H1 (cell line): Measurements from ENCODE around the gene PRKN. TPM values are rescaled to one million over a fixed set of nuclear protein-coding genes. Genes with fewer than 3 reads are reported as not detected.

Experiments
- ASH2L ChIP-seq: fragments of 200-600, 300-600 bp; sonication (generic); IDR thresholded peaks from one replicate; pipeline ENCODE4 v1.7.1; 2017; ENCODE audit warnings: low read length
- JUN ChIP-seq: IDR thresholded peaks from 2 replicates; pipeline ENCODE4 v1.6.1; 2011; ENCODE audit warnings: low read depth, mild to moderate bottlenecking, improper control_type of control experiment, low read length
- JUND ChIP-seq: IDR thresholded peaks from 2 replicates; pipeline ENCODE4 v1.6.1; 2011; ENCODE audit warnings: mild to moderate bottlenecking, improper control_type of control experiment, low read length
- SAP30 ChIP-seq: fragments of 300-600 bp; sonication (generic); IDR thresholded peaks from 2 replicates; pipeline ENCODE4 v1.7.1; 2012; ENCODE audit warnings: low read length, moderate library complexity, mild to moderate bottlenecking, inconsistent platforms; ENCODE audit not compliant: insufficient read depth, insufficient replicate concordance
- polyA plus RNA-seq, 7 experiments: library from polyadenylated mRNA; depleted of rRNA in 3 of 7; stranded (reverse) in 5 of 7; unstranded in 2 of 7; fragments of >200 nt in 5 of 7; fragments of 200-250 nt in 2 of 7; gene quantifications; 1 replicate in 5 of 7; 2 replicates in 1 of 7; 4 replicates in 1 of 7; pipeline versions ENCODE4 v1.2.1 to v1.2.3, GENCODE V29; 2011 to 2013; ENCODE audit warnings: missing spikeins in 2 of 7, mixed read lengths in 2 of 7
- total RNA-seq: library from RNA; stranded (reverse); fragmentation: NEBNext Ultra II Directional; extraction: Animal tissue kit (Norgen Biotek cat#: 25700); gene quantifications from 2 replicates; pipeline ENCODE4 v1.2.1, GENCODE V29; 2021
- TF ChIP-seq, protein P1 (sequence below): IDR thresholded peaks from 2 replicates; pipeline ENCODE4 v1.6.1; 2011; ENCODE audit warnings: low read length, improper control_type of control experiment

The PRKN gene
- total and polyA plus RNA-seq, 2 of the 8 experiments (the other 6 are each of a cell fraction or from before 2014, with no cell fraction given) = 0.13 to 0.29 TPM

DNA sequence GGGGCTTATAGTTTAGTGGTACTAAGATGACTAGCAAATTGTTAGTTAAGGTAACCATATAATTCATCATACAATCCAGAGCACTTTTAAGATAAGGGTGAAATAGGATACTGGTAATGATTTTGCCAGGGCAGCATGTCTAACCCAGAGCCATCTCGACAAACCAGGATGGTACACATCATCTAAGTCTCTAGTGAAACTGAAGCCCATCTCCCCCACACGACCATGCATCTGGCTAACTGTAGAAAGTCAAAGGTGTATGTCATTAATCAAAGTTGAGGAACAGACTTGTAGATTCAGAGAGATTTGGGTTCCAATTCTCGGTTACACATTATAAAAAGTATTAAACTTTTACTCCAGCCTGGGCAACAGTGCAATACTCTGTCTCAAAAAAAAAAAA is 78.3 kb downstream of the PRKN start (continued):
- TF ChIP-seq, protein P1, sequence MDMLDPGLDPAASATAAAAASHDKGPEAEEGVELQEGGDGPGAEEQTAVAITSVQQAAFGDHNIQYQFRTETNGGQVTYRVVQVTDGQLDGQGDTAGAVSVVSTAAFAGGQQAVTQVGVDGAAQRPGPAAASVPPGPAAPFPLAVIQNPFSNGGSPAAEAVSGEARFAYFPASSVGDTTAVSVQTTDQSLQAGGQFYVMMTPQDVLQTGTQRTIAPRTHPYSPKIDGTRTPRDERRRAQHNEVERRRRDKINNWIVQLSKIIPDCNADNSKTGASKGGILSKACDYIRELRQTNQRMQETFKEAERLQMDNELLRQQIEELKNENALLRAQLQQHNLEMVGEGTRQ = no peak
- TF ChIP-seq JUND (no peak), JUN (no peak), ASH2L (no peak), SAP30 (no peak)
